Measurements from ENCODE around the gene RNF38. TPM values are rescaled to one million over a fixed set of nuclear protein-coding genes. Genes with fewer than 3 reads are reported as not detected.

RNF38 gene
- total and polyA plus RNA-seq, 9 of the 15 experiments (the other 6 are each of a cell fraction or from before 2014, with no cell fraction given) = 1.6 to 9.8 (median 4.5) TPM

DNA sequence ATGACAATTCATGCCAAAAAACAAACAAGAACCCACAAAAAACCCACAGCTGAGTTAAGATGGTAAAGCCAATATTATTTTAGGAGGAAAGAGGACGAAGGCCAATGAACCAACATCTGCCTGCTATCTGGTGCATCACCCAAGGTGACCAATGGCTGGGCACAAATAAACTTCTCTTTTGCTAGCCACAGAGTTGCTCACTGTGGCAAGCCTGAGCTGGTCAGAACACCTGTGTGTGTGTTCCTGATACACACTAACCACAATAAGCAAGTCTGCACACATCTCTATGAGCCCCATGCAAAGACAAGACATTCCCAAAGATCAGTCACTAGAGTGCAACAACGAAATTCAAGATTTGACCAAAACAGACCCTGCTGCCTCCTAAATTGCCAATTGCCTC is 63.1 kb downstream of the RNF38 start:
- CTCF ChIA-PET (ENCODE audit: low intra/inter-chr PET ratio) = no interaction called here
- no peaks in the 10 kb centered on the region for H4K20me1 ChIP-seq (replicated peaks; ENCODE audit: control insufficient read depth, insufficient read depth, low read length)
- ATAC-seq = no peak
- in situ Hi-C loops (cut with MboI) = no loop called here
- H3K27ac ChIP-seq (ENCODE audit: extremely low read depth, low read depth, low read length) = no peak overlapping the region
- no peak for FAIRE-seq
- no peaks in the 10 kb centered on the region for H3K79me2 ChIP-seq (ENCODE audit: control insufficient read depth, insufficient read depth, low read length)
- no peaks in the 10 kb centered on the region for H3K27me3 ChIP-seq (ENCODE audit: control insufficient read depth in 2 of 2, insufficient read depth in 2 of 2, low read length in 2 of 2)
- H3K4me2 ChIP-seq (ENCODE audit: insufficient read depth, low read length) = no peak overlapping the region
- no peak for TF ChIP-seq RAD21 (CRISPR knock-in tag; conservative IDR thresholded peaks at IDR 0.05 in 1 of 2, IDR thresholded peaks at IDR 0.05 in 1 of 2)
- TF ChIP-seq, protein P1, sequence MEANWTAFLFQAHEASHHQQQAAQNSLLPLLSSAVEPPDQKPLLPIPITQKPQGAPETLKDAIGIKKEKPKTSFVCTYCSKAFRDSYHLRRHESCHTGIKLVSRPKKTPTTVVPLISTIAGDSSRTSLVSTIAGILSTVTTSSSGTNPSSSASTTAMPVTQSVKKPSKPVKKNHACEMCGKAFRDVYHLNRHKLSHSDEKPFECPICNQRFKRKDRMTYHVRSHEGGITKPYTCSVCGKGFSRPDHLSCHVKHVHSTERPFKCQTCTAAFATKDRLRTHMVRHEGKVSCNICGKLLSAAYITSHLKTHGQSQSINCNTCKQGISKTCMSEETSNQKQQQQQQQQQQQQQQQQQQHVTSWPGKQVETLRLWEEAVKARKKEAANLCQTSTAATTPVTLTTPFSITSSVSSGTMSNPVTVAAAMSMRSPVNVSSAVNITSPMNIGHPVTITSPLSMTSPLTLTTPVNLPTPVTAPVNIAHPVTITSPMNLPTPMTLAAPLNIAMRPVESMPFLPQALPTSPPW (CRISPR knock-in tag; IDR thresholded peaks at IDR 0.05) = no peak
- TF ChIP-seq NCOA6 (IDR thresholded peaks at IDR 0.05) = no peak
- no peak for TF ChIP-seq ZBTB1 (CRISPR knock-in tag; IDR thresholded peaks at IDR 0.05; ENCODE audit: borderline replicate concordance, low read depth)
- H3K36me3 ChIP-seq (ENCODE audit: control insufficient read depth, insufficient read depth, low read length) = peaks cover 31% of the 10 kb centered on the region; the same call in 2 of the 3 replicates
- no peaks in the 10 kb centered on the region for H3K9me1 ChIP-seq (ENCODE audit: control insufficient read depth, insufficient read depth, low read length)
- no peak overlapping the region for H3K9ac ChIP-seq (ENCODE audit: insufficient read depth in 1 of 2, low read depth in 2 of 2, low read length in 2 of 2)
- 92% methylated on average over 2 of the region's 2 CpGs for WGBS (ENCODE audit: insufficient coverage, low coverage, missing lambda C conversion rate)
- intact Hi-C loops (cut with micrococcal nuclease) = no loop called here
- H3K4me1 ChIP-seq (replicated peaks in 1 of 2; ENCODE audit: control insufficient read depth in 2 of 2, insufficient read depth in 2 of 2, low read length in 2 of 2) = no peaks in the 10 kb centered on the region
- POLR2A ChIA-PET = interaction anchor here (1.4 kb wide), 1 partner anchor 13 kb away, joined by 6 read pairs; no protein-coding TSS in a partner anchor
- DNase-seq (ENCODE audit: extremely low read depth in 1 of 4, low spot score in 3 of 4) = no peak
- H2AFZ ChIP-seq (ENCODE audit: low read depth, low read length) = no peak overlapping the region
- no TSS peak for BruUV-seq (replicated peaks)
- H3K9me3 ChIP-seq (replicated peaks; ENCODE audit: control insufficient read depth, insufficient read depth, low read depth, low read length) = no peaks in the 10 kb centered on the region
- H3K4me3 ChIP-seq = no peak overlapping the region

Data from K562 (cell line).